K562 (cell line): Measurements from ENCODE around the gene RBBP5. TPM values are rescaled to one million over a fixed set of nuclear protein-coding genes. Genes with fewer than 3 reads are reported as not detected.
A peak's percentile ranks its signal among the peaks of the same experiment; 100 is the strongest.

Experiments
- ATAC-seq: fragments of 200-7000 bp; cut with Tn5 transposase; 3 replicates; pipeline ENCODE4 v1.9.1; 2020; ENCODE audit warnings: moderate library complexity
- BruUV-seq: library from RNA; stranded (reverse); fragments of 400-500 nt; replicated peaks from 2 replicates; lab custom pipeline; 2021; lab: Mats Ljungman, UMichigan
- CTCF ChIA-PET: fragments of 300-600 bp; formaldehyde crosslinking; extraction: SDS; loops from one replicate; lab custom pipeline; 2021; ENCODE audit warnings: low intra/inter-chr PET ratio; lab: Yijun Ruan, JAX
- POLR2A ChIA-PET: fragments of 300-600, 350-650 bp; sonication (Branson Sonifier 250); formaldehyde crosslinking; extraction: SDS; loops from one replicate; lab custom pipeline; 2021; ENCODE audit warnings: antibody characterized with exemption, inconsistent platforms; lab: Yijun Ruan, JAX
- DNase-seq, 4 experiments: peaks; one replicate each; pipeline versions ENCODE4 v3.0.0 to v3.0.0-alpha.2; 2011 to 2018; ENCODE audit warnings: low spot score in 3 of 4, mixed read lengths in 3 of 4; ENCODE audit errors: extremely low read depth in 1 of 4
- FAIRE-seq: peaks from 2 replicates; lab custom pipeline; 2011; peaks lifted over from hg19 to GRCh38; lab: Jason Lieb, UNC
- H2AFZ ChIP-seq: 2 replicates; pipeline ENCODE4 v1.6.0; 2011; ENCODE audit warnings: low read depth, low read length, control low read depth, inconsistent platforms
- H3K27ac ChIP-seq: fragments of 200-600 bp; 3 replicates; pipeline ENCODE4 v1.8.0; 2011; ENCODE audit warnings: low read depth, mild to moderate bottlenecking, control low read depth, inconsistent platforms, low read length, moderate library complexity, mixed read lengths; ENCODE audit errors: extremely low read depth
- H3K27me3 ChIP-seq, 2 experiments: fragments of 300-600 bp in 1 of 2; 2 replicates in 1 of 2; 3 replicates in 1 of 2; pipeline versions ENCODE4 v1.6.0 to v1.8.0; 2011; ENCODE audit warnings: inconsistent platforms in 2 of 2, low read length in 2 of 2, mild to moderate bottlenecking in 1 of 2, mixed read lengths in 1 of 2, moderate library complexity in 1 of 2; ENCODE audit not compliant: control insufficient read depth in 2 of 2, insufficient read depth in 2 of 2
- H3K36me3 ChIP-seq: fragments of 300-600 bp; 3 replicates; pipeline ENCODE4 v1.8.0; 2011; ENCODE audit warnings: mild to moderate bottlenecking, low read length, inconsistent platforms; ENCODE audit not compliant: control insufficient read depth, insufficient read depth
- H3K4me1 ChIP-seq, 2 experiments: fragments of 200-600 bp in 1 of 2; replicated peaks in 1 of 2; 2 replicates in 1 of 2; 3 replicates in 1 of 2; pipeline versions ENCODE4 v1.5.1 to v1.8.0; 2011; ENCODE audit warnings: inconsistent platforms in 2 of 2, low read length in 2 of 2, mild to moderate bottlenecking in 1 of 2, mixed read lengths in 1 of 2, moderate library complexity in 1 of 2; ENCODE audit not compliant: control insufficient read depth in 2 of 2, insufficient read depth in 2 of 2
- H3K4me2 ChIP-seq: 2 replicates; pipeline ENCODE4 v1.6.1; 2011; ENCODE audit warnings: low read length, control low read depth, inconsistent platforms, mixed read lengths; ENCODE audit not compliant: insufficient read depth
- H3K4me3 ChIP-seq: fragments of 200-600 bp; sonication (generic), shearing (Covaris generic); 2 replicates; pipeline ENCODE4 v1.5.1; 2016; ENCODE audit warnings: control low read depth, inconsistent platforms
- H3K79me2 ChIP-seq: fragments of 200-600 bp; 3 replicates; pipeline ENCODE4 v1.8.0; 2011; ENCODE audit warnings: low read length, inconsistent platforms; ENCODE audit not compliant: control insufficient read depth, insufficient read depth
- H3K9ac ChIP-seq, 2 experiments: 2 replicates each; pipeline versions ENCODE4 v1.6.0 to v1.6.1; 2011; ENCODE audit warnings: low read depth in 2 of 2, low read length in 2 of 2, control low read depth in 1 of 2, inconsistent platforms in 1 of 2, mild to moderate bottlenecking in 1 of 2, mixed read lengths in 1 of 2; ENCODE audit not compliant: insufficient read depth in 1 of 2
- H3K9me1 ChIP-seq: one replicate; pipeline ENCODE4 v1.6.0; 2011; ENCODE audit warnings: inconsistent platforms, mild to moderate bottlenecking, low read length, moderate library complexity; ENCODE audit not compliant: control insufficient read depth, insufficient read depth
- H3K9me3 ChIP-seq: replicated peaks from 2 replicates; pipeline ENCODE4 v1.5.1; 2011; ENCODE audit warnings: low read depth, low read length, inconsistent platforms; ENCODE audit not compliant: control insufficient read depth, insufficient read depth
- H4K20me1 ChIP-seq: replicated peaks from 2 replicates; pipeline ENCODE4 v1.6.1; 2011; ENCODE audit warnings: low read length, inconsistent platforms, mixed read lengths; ENCODE audit not compliant: control insufficient read depth, insufficient read depth
- DLX4 ChIP-seq: fragments of 250-450 bp; sonication (Bioruptor Pico); IDR thresholded peaks from 2 replicates; pipeline ENCODE4 v1.6.1; 2021; ENCODE audit warnings: mild to moderate bottlenecking
- E2F4 ChIP-seq: sonication (generic); formaldehyde crosslinking; IDR thresholded peaks from 2 replicates; pipeline ENCODE4 v1.8.0; 2022; ENCODE audit warnings: mild to moderate bottlenecking, low read depth, missing genetic modification reagents
- E2F6 ChIP-seq, 2 experiments: IDR thresholded peaks; 2 replicates each; pipeline ENCODE4 v1.6.1; 2011; ENCODE audit warnings: borderline replicate concordance in 1 of 2, control low read depth in 1 of 2, low read depth in 1 of 2, low read length in 1 of 2, mild to moderate bottlenecking in 1 of 2, mixed read lengths in 1 of 2, moderate library complexity in 1 of 2; ENCODE audit not compliant: insufficient read depth in 1 of 2, insufficient read length in 1 of 2, poor library complexity in 1 of 2, severe bottlenecking in 1 of 2; ENCODE audit errors: extremely low read depth in 1 of 2
- KDM5B ChIP-seq: fragments of 200-600 bp; sonication (generic); IDR thresholded peaks from 2 replicates; pipeline ENCODE4 v1.6.1; 2012; ENCODE audit warnings: low read depth, mild to moderate bottlenecking, moderate library complexity, low read length, control low read depth, inconsistent platforms; ENCODE audit not compliant: insufficient replicate concordance
- PBX2 ChIP-seq, 2 experiments: IDR thresholded peaks in 1 of 2; conservative IDR thresholded peaks in 1 of 2; 2 replicates each; pipeline ENCODE4 v1.6.1; 2016; ENCODE audit warnings: low read depth in 2 of 2, mild to moderate bottlenecking in 1 of 2, missing compliant biosample characterization in 1 of 2, missing genetic modification characterization in 1 of 2, moderate library complexity in 1 of 2
- RAD21 ChIP-seq, 2 experiments: fragments of 250-450 bp in 1 of 2; fragments of 450-650 bp in 1 of 2; sonication (Bioruptor Pico) in 1 of 2; formaldehyde crosslinking in 1 of 2; IDR thresholded peaks in 1 of 2; conservative IDR thresholded peaks in 1 of 2; 2 replicates each; pipeline versions ENCODE4 v1.4.0 to v1.8.0; 2020 to 2022; ENCODE audit warnings: mild to moderate bottlenecking in 2 of 2, moderate library complexity in 1 of 2
- USF2 ChIP-seq: sonication (generic); formaldehyde crosslinking; IDR thresholded peaks from 2 replicates; pipeline ENCODE4 v1.5.0; 2020; ENCODE audit warnings: missing genetic modification reagents
- ZC3H4 ChIP-seq: sonication (generic); formaldehyde crosslinking; IDR thresholded peaks from 2 replicates; pipeline ENCODE4 v1.9.0; 2021; ENCODE audit warnings: missing genetic modification reagents, borderline replicate concordance
- ZKSCAN8 ChIP-seq: fragments of 200-800 bp; sonication (Bioruptor generic); IDR thresholded peaks from 2 replicates; pipeline ENCODE4 v1.6.1; 2016; ENCODE audit warnings: missing genetic modification characterization, missing compliant biosample characterization
- ZNF197 ChIP-seq: fragments of 200-800 bp; sonication (Bioruptor generic); IDR thresholded peaks from 2 replicates; pipeline ENCODE4 v1.6.1; 2016; ENCODE audit warnings: low read depth, missing genetic modification characterization, missing compliant biosample characterization
- ZNF668 ChIP-seq: fragments of 250-450 bp; sonication (Bioruptor Pico); IDR thresholded peaks from 2 replicates; pipeline ENCODE4 v1.8.0; 2022; ENCODE audit warnings: mild to moderate bottlenecking, inconsistent platforms
- ZNF830 ChIP-seq: fragments of 250-450 bp; sonication (Bioruptor Pico); IDR thresholded peaks from 2 replicates; pipeline ENCODE4 v1.5.0; 2021; ENCODE audit warnings: mild to moderate bottlenecking
- WGBS: fragments of 100-300 bp; shearing (Covaris generic); methylation state at CpG from one replicate; pipeline ENCODE4 v1.1.6; 2016; ENCODE audit warnings: low coverage, mixed read lengths; ENCODE audit not compliant: insufficient coverage; ENCODE audit errors: missing lambda C conversion rate; 5-methylcytosine and 5-hydroxymethylcytosine counted together
- in situ Hi-C: fragments of 300-500 bp; cut with MboI; formaldehyde crosslinking; loops from 4 replicates; pipeline ENCODE4 v1.15.0; 2018; ENCODE audit warnings: inconsistent platforms, mixed read lengths
- intact Hi-C: fragments of 100-400 bp; cut with micrococcal nuclease; formaldehyde crosslinking; loops from 2 replicates; pipeline ENCODE4 v1.14.2; 2022
- polyA plus RNA-seq, 8 experiments: library from polyadenylated mRNA; depleted of rRNA in 4 of 8; stranded (reverse) in 5 of 8; unstranded in 3 of 8; fragments of >200 nt; fragmentation: Nextera tagmentation in 2 of 8; fragmentation: Illumina TruSeq in 1 of 8; extraction: Ambion mirVana in 2 of 8; extraction: Trizol in 1 of 8; gene quantifications; 2 replicates each; pipeline versions ENCODE4 v1.2.1 to v1.2.3, GENCODE V29; 2011 to 2014; ENCODE audit warnings: inconsistent platforms in 1 of 8, missing spikeins in 1 of 8
- total RNA-seq, 7 experiments: library from RNA; depleted of rRNA in 6 of 7; stranded (reverse); fragments of >200 nt in 6 of 7; fragmentation: Illumina TruSeq in 2 of 7; extraction: Trizol in 2 of 7; gene quantifications; 2 replicates each; pipeline versions ENCODE4 v1.2.1 to v1.2.3, GENCODE V29; 2011 to 2021; ENCODE audit warnings: low replicate concordance in 1 of 7

RBBP5 gene
- total and polyA plus RNA-seq, 9 of the 15 experiments (the other 6 are each of a cell fraction or from before 2014, with no cell fraction given) = 17.2 to 37.4 (median 28.4) TPM

- 40% methylated on average over 7 of the region's 7 CpGs for WGBS
- CTCF ChIA-PET = no interaction called here
- no peak for ATAC-seq
- in situ Hi-C loops = no loop called here
- no peak overlapping the region for H3K4me2 ChIP-seq
- intact Hi-C loops = no loop called here
- BruUV-seq = no TSS peak
- H3K27ac ChIP-seq = no peak overlapping the region
- FAIRE-seq = no peak
- no peaks in the 10 kb centered on the region; the same call in 2 of the 3 replicates for H3K36me3 ChIP-seq
- H3K79me2 ChIP-seq = no peaks in the 10 kb centered on the region
- H3K4me3 ChIP-seq = no peak overlapping the region
- no peak overlapping the region for H3K9ac ChIP-seq
- H3K27me3 ChIP-seq = peaks cover 21 to 30% of the 10 kb centered on the region in 2 experiments; a peak in 4 of 5 replicates
- DNase-seq = peak in 1 of 4 experiments; percentile 3
- no peak for TF ChIP-seq DLX4
- no peak for TF ChIP-seq KDM5B
- TF ChIP-seq RAD21 (CRISPR knock-in tag; conservative IDR thresholded peaks at IDR 0.05 in 1 of 2, IDR thresholded peaks at IDR 0.05 in 1 of 2) = no peak
- no peak for TF ChIP-seq E2F4 (CRISPR knock-in tag)
- TF ChIP-seq ZC3H4 = no peak
- TF ChIP-seq USF2 (CRISPR knock-in tag) = no peak
- no peak for TF ChIP-seq ZKSCAN8
- TF ChIP-seq ZNF830 = no peak
- no peak for TF ChIP-seq PBX2 (CRISPR knock-in tag; IDR thresholded peaks at IDR 0.05; ENCODE audit: low read depth)
- no peak for TF ChIP-seq PBX2 (tag; conservative IDR thresholded peaks at IDR 0.05; ENCODE audit: low read depth)
- TF ChIP-seq ZNF197 (CRISPR knock-in tag) = no peak
- no peak for TF ChIP-seq ZNF668 (CRISPR knock-in tag)
- no peak for TF ChIP-seq E2F6 (IDR thresholded peaks at IDR 0.05; ENCODE audit: borderline replicate concordance in 1 of 2, extremely low read depth in 1 of 2, insufficient read depth in 1 of 2, insufficient read length in 1 of 2, low read depth in 1 of 2, low read length in 1 of 2, poor library complexity in 1 of 2, severe bottlenecking in 1 of 2)
- POLR2A ChIA-PET = interaction anchor here (0.6 to 3.9 kb wide), 6 partner anchors 8 to 82 kb away, joined by 3 to 24 read pairs (median 4); partner anchors contain the start of gene TMEM81
- H3K4me1 ChIP-seq = peaks cover 4 to 7% of the 10 kb centered on the region in 2 experiments; a peak in 1 of 5 replicates
- peaks cover 16% of the 10 kb centered on the region; the same call in 1 of the 2 replicates for H4K20me1 ChIP-seq
- H2AFZ ChIP-seq = no peak overlapping the region
- no peaks in the 10 kb centered on the region for H3K9me1 ChIP-seq
- no peaks in the 10 kb centered on the region for H3K9me3 ChIP-seq
Measured at GRCh38 chr1:205077158-205077933, 44.4 kb downstream of the RBBP5 start.
